Measurements from ENCODE around the gene CD300H. TPM values are rescaled to one million over a fixed set of nuclear protein-coding genes. Genes with fewer than 3 reads are reported as not detected.
A peak's percentile ranks its signal among the peaks of the same experiment; 100 is the strongest.

Gene CD300H
- total RNA-seq, 3 donors from 2014 or later = 1.5 TPM; not detected in 2

DNA sequence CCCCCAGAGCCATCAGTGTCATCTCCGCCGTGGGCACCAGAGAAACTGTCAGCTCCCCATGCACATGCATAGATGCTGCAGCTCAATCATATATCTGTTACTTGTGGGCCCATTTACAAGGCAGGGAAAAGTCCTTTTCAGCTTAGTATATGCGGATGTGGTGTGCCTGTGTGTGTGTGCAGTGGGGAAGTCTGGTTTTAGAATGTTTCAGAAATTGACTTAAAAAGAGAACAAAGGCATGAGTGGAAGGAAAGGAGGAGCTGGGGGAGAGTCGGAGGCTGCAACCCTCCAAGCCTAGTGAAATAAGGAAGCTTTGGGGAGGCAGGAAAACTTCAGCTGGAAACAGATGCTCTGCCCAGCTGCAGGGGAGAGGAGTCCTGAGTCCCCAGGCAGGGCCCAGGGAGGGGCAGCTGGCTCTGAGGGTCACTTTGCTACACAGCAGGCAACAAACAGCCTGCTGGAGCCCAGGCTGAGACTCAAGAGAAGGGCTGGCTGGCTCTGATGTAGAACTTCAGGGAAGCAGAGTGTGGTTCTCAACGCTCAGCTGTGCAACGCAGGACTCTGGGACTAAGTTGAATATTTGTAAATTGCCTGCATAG lies 35.8 kb upstream of the CD300H start:
- H3K9me3 ChIP-seq = no peaks in the 10 kb centered on the region
- intact Hi-C loops (cut with DNase I; ENCODE audit: low total_unique reads) = no loop called here
- DNase-seq (ENCODE audit: low spot score in 2 of 2) = no peak

DNA sequence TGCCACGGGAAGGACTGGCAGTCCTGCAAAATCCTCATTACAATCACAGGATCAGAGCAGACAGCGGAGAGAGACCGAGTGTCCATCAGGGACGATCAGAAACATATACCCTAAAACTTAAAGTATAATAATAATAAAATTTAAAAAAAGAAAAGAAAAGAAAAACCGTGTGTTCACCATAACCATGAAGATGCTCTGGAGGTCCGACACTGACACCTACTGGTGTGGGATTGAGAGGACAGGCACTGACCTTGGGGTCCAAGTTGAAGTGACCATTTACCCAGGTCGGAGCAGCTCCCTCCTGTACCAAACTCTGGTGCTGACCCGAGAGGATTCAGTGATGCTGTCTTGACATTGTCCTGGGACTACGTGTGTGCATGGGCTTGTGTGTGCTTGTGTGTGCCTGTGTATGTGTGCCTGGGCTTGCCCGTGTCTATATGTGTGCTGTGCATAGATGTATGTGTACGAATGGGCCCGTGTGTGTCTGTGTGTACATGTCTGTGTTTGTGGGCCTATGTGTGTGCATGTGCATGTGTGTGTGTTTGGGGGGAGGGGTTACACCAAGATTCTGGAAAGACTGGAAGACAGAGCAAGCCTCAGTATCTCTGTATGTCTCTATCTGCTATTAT lies 34.7 kb upstream of the CD300H start:
- no peak overlapping the region for H3K4me3 ChIP-seq
- H3K27ac ChIP-seq = no peak overlapping the region
- H3K27me3 ChIP-seq = peaks cover 0 to 26% of the 10 kb centered on the region in 2 donors
- no peaks in the 10 kb centered on the region for H3K4me1 ChIP-seq
- peak in 1 of 2 donors; percentile 10 for DNase-seq (ENCODE audit: low spot score in 2 of 2)
- no peaks in the 10 kb centered on the region for H3K9me3 ChIP-seq
- H3K36me3 ChIP-seq = no peaks in the 10 kb centered on the region
- intact Hi-C loops (cut with DNase I; ENCODE audit: low total_unique reads) = no loop called here
- TF ChIP-seq POLR2AphosphoS5 (IDR thresholded peaks at IDR 0.05) = no peak
- TF ChIP-seq POLR2A (IDR thresholded peaks at IDR 0.05) = no peak
- TF ChIP-seq, protein P1, sequence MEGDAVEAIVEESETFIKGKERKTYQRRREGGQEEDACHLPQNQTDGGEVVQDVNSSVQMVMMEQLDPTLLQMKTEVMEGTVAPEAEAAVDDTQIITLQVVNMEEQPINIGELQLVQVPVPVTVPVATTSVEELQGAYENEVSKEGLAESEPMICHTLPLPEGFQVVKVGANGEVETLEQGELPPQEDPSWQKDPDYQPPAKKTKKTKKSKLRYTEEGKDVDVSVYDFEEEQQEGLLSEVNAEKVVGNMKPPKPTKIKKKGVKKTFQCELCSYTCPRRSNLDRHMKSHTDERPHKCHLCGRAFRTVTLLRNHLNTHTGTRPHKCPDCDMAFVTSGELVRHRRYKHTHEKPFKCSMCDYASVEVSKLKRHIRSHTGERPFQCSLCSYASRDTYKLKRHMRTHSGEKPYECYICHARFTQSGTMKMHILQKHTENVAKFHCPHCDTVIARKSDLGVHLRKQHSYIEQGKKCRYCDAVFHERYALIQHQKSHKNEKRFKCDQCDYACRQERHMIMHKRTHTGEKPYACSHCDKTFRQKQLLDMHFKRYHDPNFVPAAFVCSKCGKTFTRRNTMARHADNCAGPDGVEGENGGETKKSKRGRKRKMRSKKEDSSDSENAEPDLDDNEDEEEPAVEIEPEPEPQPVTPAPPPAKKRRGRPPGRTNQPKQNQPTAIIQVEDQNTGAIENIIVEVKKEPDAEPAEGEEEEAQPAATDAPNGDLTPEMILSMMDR (IDR thresholded peaks at IDR 0.05) = no peak

More for the DNA sequence above, 35.8 kb upstream of the CD300H start:
- H3K27ac ChIP-seq = no peak overlapping the region
- no peaks in the 10 kb centered on the region for H3K36me3 ChIP-seq
- TF ChIP-seq, protein P1 (IDR thresholded peaks at IDR 0.05) = no peak
- H3K4me1 ChIP-seq = no peaks in the 10 kb centered on the region
- peaks cover 0 to 20% of the 10 kb centered on the region in 2 donors for H3K27me3 ChIP-seq
- H3K4me3 ChIP-seq = no peak overlapping the region

DNA sequence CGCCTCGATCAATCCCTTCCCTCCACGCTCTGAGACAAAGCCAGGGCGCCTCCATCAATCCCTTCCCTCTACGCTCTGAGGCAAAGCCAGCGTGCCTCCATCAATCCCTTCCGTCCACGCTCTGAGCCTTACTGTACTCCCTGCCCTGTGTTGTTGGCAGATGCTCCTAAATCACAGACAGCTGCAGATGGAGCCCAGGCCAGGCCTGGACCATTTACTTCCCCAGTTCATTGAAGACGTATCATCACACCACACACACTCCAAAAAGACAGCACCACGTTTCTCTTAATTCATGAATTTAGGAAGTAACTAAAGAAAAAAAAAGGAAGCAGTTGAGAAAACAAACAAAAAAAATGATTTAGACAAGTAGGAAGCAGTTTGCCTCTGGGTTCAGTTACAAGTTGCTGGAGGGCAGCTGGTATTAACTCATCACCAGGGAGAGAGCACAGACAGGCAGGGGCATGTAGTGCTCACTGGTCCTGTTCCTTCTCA lies 32.2 kb upstream of the CD300H start:
- no peak for TF ChIP-seq POLR2A (IDR thresholded peaks at IDR 0.05)
- TF ChIP-seq, protein P1 (IDR thresholded peaks at IDR 0.05) = no peak
- TF ChIP-seq POLR2AphosphoS5 (IDR thresholded peaks at IDR 0.05) = no peak
- no peaks in the 10 kb centered on the region for H3K4me1 ChIP-seq
- no peak overlapping the region for H3K27ac ChIP-seq
- H3K9me3 ChIP-seq = no peaks in the 10 kb centered on the region
- H3K4me3 ChIP-seq = no peak overlapping the region
- peaks cover 0 to 33% of the 10 kb centered on the region in 2 donors for H3K27me3 ChIP-seq
- no peak for DNase-seq (ENCODE audit: low spot score in 2 of 2)
- intact Hi-C loops (cut with DNase I; ENCODE audit: low total_unique reads) = no loop called here
- no peaks in the 10 kb centered on the region for H3K36me3 ChIP-seq

DNA sequence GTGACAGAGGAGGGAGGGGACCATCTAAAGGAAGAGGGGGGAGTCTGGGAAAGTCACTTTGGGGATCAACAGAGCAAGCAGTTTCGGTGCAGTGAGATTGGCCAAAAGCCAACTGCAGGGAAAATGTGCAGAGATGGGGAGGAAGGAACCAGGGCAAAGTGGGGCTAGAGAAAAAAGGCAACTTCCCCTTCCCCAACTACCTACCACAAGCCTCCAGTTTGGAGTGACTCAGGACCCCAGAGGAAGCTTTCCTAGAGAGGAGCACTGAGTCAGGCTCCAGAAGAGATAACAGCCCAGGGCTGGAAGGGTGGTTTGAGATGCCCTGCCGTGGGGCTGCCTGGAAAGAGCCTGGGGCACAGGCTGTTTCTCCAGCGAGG lies 31.7 kb upstream of the CD300H start:
- TF ChIP-seq, protein P1 (IDR thresholded peaks at IDR 0.05) = no peak
- no peak for TF ChIP-seq POLR2AphosphoS5 (IDR thresholded peaks at IDR 0.05)
- TF ChIP-seq POLR2A (IDR thresholded peaks at IDR 0.05) = no peak
- intact Hi-C loops (cut with DNase I; ENCODE audit: low total_unique reads) = no loop called here
- H3K4me1 ChIP-seq = no peaks in the 10 kb centered on the region
- H3K27me3 ChIP-seq = peaks cover 0 to 36% of the 10 kb centered on the region in 2 donors
- no peaks in the 10 kb centered on the region for H3K9me3 ChIP-seq
- H3K27ac ChIP-seq = no peak overlapping the region
- no peak for DNase-seq (ENCODE audit: low spot score in 2 of 2)
- H3K4me3 ChIP-seq = no peak overlapping the region
- H3K36me3 ChIP-seq = no peaks in the 10 kb centered on the region

DNA sequence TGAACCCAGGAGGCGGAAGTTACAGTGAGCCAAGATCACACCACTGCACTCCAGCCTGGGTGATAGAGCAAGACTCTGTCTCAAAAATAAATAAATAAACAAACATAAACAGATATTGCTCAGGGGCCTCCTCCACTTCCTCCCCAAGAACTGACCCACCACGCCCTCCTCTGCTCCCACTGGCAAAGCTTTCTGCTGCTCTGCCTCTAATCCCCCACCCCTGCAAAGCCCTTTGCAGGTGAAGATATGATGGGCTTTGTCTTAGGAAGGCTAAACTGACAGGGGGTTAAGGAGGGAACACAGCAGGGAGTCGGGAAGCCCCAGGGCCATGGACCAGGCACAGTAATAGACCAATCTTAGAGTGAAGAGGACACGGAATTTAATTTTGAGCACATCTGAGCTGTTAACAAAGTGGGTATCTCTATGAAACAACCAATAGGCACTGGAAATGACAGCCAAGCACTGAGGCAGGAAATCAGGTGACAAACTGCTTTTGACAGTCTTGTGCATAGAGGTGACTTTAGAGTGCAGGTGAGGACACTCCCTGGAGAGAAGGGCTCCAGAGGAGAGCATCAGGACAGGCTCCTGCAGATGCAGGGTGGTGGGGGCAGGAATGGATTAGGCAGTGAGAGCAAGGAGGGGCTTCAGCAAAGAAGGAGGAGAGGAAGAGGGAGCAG lies 31.2 kb upstream of the CD300H start:
- Histone ChIP-seq H3K4me3 (no peak overlapping the region), H3K9me3 (no peaks in the 10 kb centered on the region), H3K27me3 (peaks cover 0 to 39% of the 10 kb centered on the region in 2 donors), H3K27ac (no peak overlapping the region), H3K36me3 (no peaks in the 10 kb centered on the region), H3K4me1 (no peaks in the 10 kb centered on the region)
- intact Hi-C loops (cut with DNase I; ENCODE audit: low total_unique reads) = no loop called here
- DNase-seq (ENCODE audit: low spot score in 2 of 2) = no peak
- TF ChIP-seq POLR2A (IDR thresholded peaks at IDR 0.05) (no peak), POLR2AphosphoS5 (IDR thresholded peaks at IDR 0.05) (no peak)
- TF ChIP-seq, protein P1 (IDR thresholded peaks at IDR 0.05) = no peak

Data from breast epithelium (tissue), 4 donors.